ENCODE measurements around the gene TRPC1.

DNA sequence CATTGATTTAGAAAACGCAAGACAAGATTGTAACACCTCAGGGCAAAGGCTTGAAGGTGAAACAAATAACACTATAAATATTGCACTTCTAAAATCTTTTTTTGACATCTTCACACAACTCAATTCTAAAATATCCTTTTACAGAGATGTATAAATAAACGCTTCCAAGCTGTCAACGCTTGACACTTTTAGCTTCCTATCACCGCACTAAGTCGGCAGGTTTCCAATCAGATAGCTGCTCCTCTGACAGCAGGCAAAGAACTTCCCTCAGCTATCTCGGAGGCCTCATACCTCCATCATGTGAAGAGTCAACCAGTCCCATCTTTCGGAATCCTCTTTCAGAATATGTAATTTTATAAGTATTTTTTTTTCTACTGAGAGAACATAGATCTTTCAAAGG lies 94.1 kb downstream of the TRPC1 start:
- TF ChIP-seq EZH2 (IDR thresholded peaks at IDR 0.05; ENCODE audit: insufficient read depth, poor library complexity, severe bottlenecking) (no peak), EZH2phosphoT487 (IDR thresholded peaks at IDR 0.05; ENCODE audit: insufficient read depth, low read depth) (no peak)
